Lung microvascular endothelial cell (primary cell): Measurements from ENCODE around the gene COQ8A. TPM values are rescaled to one million over a fixed set of nuclear protein-coding genes. Genes with fewer than 3 reads are reported as not detected.
A peak's percentile ranks its signal among the peaks of the same experiment; 100 is the strongest.
"Not testable (repeated sequence)": the region's sequence is repeated elsewhere in the genome, so short reads cannot be mapped to it uniquely, and the experiment has no call there.

Experiments used
- DNase-seq, 2 donors: peaks; one replicate each; pipeline versions ENCODE4 v3.0.0 to v3.0.0-alpha.2; 2010; ENCODE audit warnings: low read depth in 2 of 2
- total RNA-seq: library from RNA; depleted of rRNA; stranded (reverse); fragments of >200 nt; gene quantifications from 2 replicates; pipeline ENCODE4 v1.2.1, GENCODE V29; 2014

The COQ8A gene
- total RNA-seq, 1 donor from 2014 or later = 33.3 TPM

- no peak for DNase-seq
Observed at GRCh38 chr1:226983247-226983991, 43.3 kb downstream of the COQ8A start.

DNA sequence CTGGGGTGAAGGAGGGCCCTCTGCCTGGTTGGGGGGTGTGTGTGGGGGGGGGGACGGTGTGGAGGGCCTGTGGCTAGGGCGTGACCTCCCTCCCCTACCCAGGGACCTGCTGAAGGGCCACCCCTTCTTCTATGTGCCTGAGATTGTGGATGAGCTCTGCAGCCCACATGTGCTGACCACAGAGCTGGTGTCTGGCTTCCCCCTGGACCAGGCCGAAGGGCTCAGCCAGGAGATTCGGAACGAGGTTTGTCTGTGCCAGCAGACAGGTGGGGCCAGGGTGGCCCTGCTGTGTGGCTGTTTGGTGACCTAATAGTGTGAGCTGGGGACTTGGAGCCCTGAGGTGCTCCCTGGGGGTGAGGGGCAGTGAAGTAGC is 43.9 kb downstream of the COQ8A start:
- no peak for DNase-seq

DNA sequence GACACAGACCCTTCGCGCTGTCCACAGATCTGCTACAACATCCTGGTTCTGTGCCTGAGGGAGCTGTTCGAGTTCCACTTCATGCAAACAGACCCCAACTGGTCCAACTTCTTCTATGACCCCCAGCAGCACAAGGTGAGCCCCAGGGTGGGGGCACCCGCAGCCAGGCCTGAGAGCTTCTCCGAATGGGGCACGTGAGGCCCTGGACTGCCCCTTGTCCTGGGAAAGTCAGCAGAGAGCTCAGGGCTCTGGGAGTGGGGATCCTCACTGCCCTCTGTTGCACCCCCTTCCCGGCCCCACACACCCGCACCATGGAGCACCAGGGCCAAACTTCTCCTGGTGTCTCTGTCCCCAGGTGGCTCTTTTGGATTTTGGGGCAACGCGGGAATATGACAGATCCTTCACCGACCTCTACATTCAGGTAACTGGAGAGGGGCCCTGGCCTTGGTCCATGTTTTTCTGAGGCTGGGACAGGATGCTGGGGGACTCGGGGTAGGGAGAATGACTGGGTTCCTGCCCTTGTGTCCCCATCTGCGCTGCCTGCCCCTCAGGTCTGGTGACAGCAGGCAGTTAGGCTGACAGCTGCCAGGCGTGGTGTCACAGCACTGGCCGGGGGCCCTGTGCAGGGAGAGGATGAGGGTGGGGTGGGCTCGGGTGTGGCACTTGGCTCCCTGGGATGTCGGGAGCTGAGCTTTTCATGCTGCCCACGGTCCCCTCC is 44.6 kb downstream of the COQ8A start:
- DNase-seq = no peak

- DNase-seq = no peak
Observed at GRCh38 chr1:226985239-226985838, 45.2 kb downstream of the COQ8A start.

- DNase-seq = no peak
Observed at GRCh38 chr1:226985839-226986463, 45.9 kb downstream of the COQ8A start.

GRCh38 chr1:226986496-226987178 is 46.5 kb downstream of the COQ8A start:
- DNase-seq = no peak

DNA sequence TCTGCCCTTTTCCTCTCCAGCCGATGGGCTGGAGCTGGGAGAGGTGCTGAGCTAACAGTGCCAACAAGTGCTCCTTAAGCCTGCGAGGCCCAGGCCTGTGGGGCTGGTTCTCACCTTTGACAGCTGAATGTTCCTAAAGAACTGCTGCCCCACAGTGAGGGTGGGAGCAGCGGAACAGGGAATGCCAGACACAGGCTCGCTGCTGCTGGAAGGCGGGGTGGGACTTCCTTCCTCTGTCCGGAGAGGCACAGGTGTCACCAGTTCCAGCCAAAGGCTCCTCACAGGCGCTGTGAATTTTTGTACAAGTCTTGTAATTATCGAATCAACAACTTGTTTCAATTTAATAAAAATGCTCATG is 47.1 kb downstream of the COQ8A start:
- no peak for DNase-seq

GRCh38 chr1:226987623-226988333 is 47.7 kb downstream of the COQ8A start:
- no peak for DNase-seq

DNA sequence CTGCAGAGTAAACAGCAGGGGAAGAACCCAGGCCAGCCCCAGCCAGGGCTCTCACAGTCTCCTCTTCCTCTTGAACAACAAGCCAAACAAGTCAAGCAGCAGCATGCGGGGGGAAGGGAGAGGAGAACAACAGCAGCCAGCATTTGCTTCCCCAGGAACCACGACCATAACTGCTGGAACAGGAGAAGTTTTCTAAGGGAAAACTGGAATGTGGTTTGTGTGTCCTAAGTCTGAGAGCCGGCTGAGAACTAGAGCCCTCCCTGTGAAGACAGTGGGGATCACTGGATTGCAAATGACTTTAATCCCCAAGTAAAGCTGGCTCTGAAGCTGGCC is 48.2 kb downstream of the COQ8A start:
- DNase-seq = no peak

- no peak for DNase-seq
Observed at GRCh38 chr1:226989085-226989920, 49.2 kb downstream of the COQ8A start.

- peak; percentile 54 to 88 for DNase-seq
Observed at GRCh38 chr1:226990133-226990716, 50.1 kb downstream of the COQ8A start.

DNA sequence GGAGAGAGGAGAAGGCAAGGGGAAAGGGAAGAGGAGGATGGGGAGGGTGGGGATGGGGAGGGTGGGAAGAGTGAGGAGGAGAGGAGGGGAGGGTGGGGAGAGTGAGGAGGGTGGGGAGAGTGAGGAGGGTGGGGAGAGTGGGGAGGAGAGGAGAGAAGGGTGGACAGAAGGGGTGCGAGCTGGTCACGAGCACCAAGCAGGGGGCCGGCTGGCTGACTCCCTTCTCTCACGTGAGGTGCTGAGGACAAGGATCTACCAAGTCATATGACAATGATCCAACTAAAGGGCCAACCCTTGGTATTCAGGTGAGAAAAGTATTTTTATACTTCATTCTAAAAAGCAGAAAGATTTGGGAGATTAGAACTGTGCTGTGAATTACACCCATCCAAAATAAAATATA is 51.8 kb downstream of the COQ8A start:
- no peak for DNase-seq

DNA sequence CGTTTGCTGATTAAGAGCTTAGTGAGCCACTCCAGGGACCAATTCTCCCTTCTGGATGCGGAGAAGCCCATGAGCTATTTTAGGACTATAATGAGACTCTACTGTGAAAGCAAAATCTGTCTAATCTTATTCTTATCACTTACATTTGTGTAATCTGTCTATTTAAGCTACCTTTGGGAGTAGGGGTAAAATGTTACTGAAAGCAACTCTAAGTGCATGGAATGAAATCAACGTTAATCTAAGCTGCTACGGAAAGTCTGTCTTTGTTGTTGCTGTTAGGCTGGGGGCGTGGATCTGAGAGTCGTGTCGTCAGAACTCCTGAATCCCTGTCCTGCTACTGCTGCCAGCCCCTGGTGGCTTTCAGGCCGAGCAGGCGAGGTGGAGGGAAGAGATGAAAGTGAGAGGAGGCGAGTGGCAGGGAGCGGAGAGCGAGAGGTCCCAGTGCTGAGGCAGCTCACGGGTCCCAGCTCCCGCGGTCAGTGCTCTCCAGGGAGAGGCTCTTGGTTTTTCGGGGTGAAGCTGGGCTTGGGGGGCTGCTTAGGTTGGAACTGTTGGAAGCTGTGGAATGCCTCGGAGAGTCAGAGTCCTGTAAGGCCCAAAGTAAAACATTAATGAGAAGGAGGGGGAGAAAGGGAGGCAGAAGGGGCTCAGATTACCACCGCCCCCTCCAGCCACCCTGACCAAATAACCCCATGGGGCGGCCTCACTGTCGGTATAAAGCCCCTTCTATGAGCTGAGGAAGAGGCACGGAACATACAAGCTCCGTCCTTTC is 53.9 kb downstream of the COQ8A start:
- no peak for DNase-seq

DNA sequence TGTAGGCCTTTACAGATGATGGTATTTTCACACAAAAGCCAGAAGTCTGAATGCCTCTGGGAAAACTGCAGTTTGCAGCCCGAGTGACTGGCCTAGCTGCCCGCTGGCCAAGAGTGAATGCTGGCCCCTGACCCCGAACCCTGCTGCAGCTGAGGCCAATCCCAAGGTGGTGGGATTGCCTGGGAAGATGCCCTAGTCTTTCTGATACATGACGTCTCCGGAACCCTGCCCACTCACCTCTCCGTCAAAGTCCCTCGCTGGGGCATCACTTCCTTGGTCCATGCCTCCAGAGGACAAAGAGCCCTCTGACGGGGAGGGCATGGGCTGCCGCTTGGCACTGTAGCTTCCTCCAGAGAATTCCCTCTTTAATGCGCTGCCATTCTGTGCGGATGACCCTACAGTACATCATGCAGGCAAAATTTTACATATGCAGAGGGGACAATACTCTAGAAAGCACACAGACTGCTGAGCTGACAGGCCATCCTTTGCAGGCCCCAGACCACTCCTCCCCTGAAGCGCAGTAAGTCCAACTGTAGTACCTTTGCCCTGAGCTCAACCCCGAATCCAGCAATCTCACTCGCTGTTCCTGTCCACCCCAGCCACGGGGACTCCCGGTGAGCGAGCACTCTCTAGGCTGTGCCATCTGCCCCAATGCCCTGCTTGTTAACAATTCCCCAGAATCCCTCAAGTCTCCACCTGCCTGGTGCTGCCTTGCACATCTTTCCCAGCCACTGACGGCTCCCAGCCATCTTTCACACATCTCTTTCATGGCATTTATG is 54.7 kb downstream of the COQ8A start:
- no peak for DNase-seq

GRCh38 chr1:226995365-226996332 is 55.6 kb downstream of the COQ8A start:
- no peak for DNase-seq

DNA sequence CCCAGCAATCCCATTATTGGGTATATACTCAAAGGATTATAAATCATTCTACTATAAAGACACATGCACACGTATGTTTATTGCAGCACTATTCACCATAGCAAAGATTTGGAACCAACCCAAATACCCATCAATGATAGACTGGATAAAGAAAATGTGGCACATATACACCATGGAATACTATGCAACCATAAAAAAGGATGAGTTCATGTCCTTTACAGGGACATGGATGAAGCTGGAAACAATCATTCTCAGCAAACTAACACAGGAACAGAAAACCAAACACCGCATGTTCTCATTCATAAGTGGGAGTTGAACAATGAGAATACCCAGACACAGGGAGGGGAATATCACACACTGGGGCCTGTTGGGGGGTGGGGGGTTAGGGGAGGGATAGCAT is 59.5 kb downstream of the COQ8A start:
- not testable (repeated sequence) for DNase-seq

- no peak for DNase-seq
Observed at GRCh38 chr1:227002531-227003049, 62.5 kb downstream of the COQ8A start.
